ENCODE data around the gene C17orf50. TPM values are rescaled to one million over a fixed set of nuclear protein-coding genes. Genes with fewer than 3 reads are reported as not detected.

C17orf50 gene
- not detected for polyA plus RNA-seq (ENCODE audit: insufficient read length in 3 of 3)

DNA sequence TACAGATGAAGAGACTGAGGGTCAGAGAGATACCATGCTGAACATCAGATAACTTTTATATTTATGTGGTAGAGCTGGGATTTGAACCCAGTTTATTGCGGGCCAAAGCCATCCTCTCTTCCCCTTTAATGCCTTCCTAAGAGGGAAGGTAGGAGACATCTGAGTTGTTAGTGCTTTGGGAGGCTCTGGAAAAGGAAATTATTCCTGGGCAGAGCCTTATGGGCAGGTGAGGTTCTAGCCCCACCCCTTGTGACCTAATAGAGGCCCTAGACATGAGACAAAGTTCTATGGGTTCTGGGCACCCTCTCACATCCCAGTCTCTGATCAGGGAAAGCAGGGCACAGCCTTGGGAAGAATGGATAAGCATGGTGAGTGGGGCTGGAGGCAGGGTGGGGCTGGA lies at the start of gene C17orf50:
Gene C17orf50 (plus strand): TSS at position 301 of the 400 bp plus-strand sequence. CDS start 55 bp downstream, at position 356.
- no peak for DNase-seq (ENCODE audit: low read depth in 3 of 3, low spot score in 2 of 3)

DNA sequence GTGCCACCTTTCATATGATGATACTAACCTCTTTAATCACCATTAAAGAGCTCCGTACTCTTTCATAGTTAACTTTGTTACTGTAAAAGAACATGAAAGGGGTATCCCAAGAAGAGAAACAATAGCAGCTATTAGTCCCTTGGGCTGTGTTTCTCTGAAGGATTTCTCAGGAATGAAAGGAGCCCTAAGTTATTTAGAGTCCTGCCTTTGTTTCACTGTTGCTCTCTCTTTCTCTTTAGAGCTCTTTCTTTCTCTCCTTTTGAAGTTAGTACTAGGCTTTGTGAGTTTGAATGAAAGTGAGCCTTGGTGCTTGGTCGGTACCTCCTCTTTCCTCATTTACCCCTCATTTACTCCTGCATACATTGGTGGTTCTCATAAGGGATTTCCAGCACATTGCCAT lies 49.7 kb upstream of the C17orf50 start:
- DNase-seq (ENCODE audit: low read depth in 3 of 3, low spot score in 2 of 3), result no peak

DNA sequence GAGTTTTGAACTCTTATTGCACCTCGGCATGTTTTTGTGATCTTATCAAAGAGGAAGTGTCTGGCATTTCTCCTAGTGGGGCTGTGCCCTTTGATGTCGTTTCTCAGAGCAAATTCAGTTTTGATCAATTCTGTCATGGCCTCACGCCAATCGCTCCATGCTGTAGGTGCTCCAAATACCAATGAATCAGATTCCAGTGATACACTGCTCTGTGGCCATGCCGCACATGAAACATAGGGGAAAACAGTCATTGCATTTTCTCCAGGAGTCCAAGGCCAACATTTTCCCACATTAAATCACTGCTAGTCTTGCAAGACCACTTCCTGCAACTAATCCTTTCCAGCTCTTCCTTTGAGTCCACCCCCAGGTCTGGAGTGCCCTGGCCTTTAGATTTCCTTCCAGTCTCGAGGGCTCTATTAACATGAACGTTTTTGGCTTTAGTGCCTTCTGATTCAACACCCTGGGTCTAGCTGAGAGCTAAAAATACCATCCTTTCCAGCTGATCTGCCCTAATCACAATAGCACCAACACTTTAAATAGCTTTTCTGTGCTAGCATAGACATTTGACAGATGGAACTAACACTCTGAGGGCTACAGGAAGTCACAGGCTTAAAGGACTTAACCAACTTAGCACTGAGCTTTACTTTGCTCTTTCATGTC lies 47.5 kb upstream of the C17orf50 start:
- peak in 1 of 3 donors; percentile 56 for DNase-seq (ENCODE audit: low read depth in 3 of 3, low spot score in 2 of 3)

DNA sequence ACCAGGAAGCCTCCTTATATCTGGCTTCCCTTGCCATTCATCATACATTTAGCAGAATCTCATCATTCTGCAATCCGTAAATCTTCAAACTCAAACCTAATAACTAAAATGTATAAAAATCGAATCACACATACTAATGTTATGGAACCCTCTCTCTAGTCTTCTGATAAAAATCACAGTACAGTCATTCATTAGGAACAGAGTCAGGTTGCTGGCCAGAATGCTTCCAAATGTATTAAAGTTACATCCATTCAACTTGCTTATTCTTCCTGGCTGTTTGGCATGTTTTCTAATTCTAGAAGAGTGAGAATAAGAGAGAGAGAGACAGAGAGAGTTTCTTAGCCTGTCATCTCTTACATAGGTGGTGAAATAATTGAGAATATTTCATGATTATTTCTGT lies 45.7 kb upstream of the C17orf50 start:
- no peak for DNase-seq (ENCODE audit: low read depth in 3 of 3, low spot score in 2 of 3)

DNA sequence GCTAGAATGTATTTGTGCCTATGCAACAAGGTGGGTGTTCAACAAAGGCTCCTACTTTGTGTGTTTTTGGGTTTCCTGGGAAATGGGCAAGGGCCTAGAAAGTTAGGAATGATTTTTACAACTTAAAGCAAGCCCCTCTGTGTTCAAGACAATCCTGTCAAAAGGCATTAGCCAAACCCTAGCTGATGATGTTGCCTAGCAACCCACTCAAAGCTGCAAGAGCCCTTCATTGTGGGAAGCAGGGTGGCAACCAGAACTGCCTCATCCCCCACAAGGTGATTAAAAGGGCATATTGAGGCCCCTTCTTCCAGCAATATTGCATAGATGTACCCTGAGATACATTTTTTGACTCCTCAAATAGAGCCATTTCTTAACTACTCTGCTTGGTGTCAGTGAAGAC lies 45.3 kb upstream of the C17orf50 start:
- no peak for DNase-seq (ENCODE audit: low read depth in 3 of 3, low spot score in 2 of 3)

DNA sequence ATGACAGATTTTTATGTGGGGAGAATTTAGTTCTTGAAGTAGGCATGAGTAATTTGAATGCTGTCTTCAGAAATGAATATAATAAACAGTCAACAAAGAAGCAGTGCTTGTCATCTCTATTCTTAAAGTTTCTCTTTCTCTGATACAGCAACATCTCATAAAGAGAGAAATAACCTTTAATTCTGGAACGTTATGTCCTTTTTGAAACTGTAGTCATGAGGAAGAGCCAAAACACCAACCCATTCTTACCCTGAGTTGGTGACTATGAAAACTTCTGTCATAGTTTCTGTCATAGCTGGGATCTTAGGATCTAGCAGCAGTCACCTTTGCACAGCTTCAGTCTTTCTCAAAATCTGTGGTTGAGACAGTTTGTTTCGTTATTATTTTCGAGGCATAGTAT lies 44.5 kb upstream of the C17orf50 start:
- no peak for DNase-seq (ENCODE audit: low read depth in 3 of 3, low spot score in 2 of 3)

DNA sequence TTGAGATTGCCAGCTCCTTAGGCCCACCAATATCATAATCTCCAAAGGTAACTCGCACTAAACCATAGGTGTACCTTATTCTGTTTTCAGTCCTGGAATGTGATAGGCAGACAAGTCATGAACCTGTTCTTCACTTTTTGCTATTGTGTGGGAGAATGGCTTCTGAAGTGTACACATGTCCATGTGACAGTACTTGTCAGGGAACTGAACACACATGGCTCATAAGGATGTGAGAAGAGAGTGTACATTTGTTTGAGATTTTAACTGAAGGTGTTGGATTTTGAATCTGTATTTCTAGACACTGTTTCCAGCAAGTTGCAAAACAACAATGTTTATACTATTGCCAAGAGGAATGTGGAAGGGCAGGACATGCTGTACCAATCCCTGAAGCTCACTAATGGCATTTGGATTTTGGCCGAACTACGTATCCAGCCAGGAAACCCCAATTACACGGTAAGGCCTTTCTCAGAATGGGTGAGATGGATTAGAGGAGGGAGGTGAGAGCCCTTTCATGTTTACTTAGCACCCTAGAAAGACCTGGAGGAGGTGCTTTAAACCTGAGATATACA lies 43.7 kb upstream of the C17orf50 start:
- DNase-seq (ENCODE audit: low read depth in 3 of 3, low spot score in 2 of 3), result no peak

DNA sequence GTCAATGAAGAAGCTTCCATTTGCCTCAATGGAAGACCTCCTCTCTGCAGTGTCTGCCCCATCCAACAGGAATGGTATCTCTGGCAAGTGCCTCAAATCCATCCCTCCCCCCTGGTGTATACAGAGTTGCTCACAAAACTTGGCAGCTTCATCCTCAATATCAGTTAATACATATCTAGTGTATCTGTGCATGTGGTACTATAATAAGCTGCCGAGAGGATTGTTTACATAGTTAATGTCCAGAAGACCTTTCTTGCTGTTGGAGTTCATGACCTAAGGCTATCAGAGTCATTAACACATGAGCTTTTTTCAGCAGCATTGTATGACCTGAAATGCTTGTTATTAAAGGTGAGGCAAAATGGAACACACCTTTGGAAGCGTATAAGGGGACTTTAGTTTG lies 43.2 kb upstream of the C17orf50 start:
- DNase-seq (ENCODE audit: low read depth in 3 of 3, low spot score in 2 of 3), result no peak

DNA sequence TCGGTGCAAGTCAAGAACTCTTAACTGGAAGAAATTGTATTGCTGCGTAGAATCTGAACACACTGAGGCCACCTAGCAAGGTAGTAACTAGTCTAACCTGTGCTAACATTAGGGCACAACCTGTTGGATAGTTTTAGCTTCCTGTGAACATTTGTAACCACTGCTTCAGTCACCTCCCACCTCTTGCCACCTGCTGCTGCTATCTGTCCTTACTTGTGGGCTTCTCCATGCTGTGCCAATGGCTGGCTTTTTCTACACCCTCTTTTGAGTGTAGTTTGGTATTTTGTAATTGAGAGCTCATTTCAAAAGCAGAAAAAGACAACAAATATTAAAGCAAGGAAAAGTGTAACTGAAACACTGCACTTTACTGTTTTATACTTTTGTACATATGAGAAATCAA lies 37.0 kb upstream of the C17orf50 start:
- no peak for DNase-seq (ENCODE audit: low read depth in 3 of 3, low spot score in 2 of 3)

DNA sequence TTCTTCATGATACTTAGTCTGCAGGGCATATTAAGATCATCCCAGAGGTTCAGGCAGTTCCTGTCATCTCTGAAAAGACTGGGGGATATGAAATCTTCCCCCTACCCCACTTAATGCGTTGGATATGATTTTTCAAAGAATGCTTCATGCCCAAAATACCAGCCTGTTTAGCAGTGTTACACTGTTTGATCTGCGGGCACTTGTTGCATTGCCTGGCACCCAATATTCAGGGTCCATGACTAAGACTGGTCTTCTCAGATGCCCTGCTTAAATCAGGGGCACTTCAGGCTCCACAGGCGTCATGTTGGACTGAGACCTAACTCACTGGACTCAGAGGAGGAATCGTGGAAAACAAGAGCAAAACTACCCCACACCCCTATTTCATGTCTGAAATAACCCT lies 35.6 kb upstream of the C17orf50 start:
- DNase-seq (ENCODE audit: low read depth in 3 of 3, low spot score in 2 of 3), result no peak

DNA sequence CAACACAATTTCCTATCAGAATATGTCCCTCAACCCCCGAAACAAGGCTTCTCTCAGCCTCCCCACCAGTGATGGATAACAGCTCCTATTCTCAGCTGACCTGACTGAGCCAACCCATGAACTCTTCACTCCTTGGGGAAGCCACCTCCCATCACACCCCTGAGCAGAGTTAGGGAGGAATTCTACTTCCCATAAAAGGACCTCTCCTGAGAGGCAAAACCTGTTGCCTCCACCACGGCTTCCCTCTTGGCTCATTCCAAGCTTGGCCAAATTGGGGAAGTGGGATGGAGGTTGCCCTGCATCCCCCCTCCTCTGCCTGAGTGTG lies 34.9 kb upstream of the C17orf50 start:
- DNase-seq (ENCODE audit: low read depth in 3 of 3, low spot score in 2 of 3), result no peak

DNA sequence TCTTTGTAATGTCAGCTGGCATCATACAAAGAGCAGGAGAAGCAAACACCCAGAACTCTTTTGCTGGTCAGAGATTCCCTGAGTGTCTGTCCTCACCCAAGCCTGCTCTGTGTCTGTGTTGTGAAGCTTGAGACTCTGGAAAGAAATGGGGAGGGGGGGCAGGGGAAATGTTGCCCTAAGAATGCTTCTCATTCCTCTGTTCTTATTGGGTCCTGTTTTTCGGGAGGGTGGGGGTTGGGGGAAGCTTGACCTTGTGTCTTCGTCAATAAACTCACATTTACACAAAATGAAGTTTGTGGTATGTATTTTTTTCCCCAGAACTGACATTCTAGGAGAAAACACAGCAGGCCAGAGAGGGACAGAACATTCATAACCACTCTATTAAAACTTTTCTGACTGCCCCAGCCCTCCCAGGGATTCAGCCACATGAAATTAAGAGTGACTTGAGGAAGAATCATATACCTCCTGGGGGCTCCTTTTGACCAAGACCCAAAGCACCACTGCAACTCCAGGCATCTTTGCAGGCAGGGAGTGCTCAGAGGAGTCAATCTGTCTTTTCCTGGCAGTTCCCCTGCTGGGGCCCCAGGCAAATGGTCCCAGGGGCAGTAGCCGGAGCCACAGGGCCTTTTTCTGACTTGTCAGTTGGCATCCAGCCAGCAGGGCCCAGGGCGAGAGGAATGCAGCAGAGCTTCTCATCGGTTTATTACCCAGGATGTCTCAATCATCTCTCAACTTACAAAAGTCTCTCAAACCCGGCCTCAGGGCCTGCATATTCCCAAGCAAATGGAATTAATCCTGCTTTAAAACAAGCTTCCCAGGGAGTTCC lies 34.3 kb upstream of the C17orf50 start:
- peak in 1 of 3 donors; percentile 51 for DNase-seq (ENCODE audit: low read depth in 3 of 3, low spot score in 2 of 3)

DNA sequence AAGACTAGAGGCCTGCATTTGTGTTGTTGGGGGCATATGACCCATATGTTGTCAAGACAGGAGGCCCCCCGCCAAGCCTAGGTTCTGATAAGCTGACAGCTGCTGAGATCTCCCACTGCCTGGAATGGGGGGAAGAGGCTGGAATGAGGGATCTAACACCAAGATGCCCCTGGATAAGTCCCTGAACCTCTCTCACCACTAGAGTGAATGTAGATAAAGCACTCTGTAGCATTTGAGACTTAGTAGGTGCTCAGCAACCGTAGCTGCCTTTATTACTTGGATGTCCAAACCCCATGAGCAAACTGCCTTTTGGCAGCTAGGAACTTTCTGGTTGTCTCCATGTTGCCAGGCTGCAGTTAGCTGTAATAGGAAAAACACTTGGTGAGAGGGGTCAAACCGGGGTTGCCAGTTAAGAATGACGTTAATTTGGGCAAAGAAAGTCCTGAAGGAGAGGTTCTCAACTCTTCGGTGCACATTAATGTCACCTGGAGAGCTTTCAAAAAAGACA lies 33.7 kb upstream of the C17orf50 start:
- DNase-seq (ENCODE audit: low read depth in 3 of 3, low spot score in 2 of 3), result no peak

DNA sequence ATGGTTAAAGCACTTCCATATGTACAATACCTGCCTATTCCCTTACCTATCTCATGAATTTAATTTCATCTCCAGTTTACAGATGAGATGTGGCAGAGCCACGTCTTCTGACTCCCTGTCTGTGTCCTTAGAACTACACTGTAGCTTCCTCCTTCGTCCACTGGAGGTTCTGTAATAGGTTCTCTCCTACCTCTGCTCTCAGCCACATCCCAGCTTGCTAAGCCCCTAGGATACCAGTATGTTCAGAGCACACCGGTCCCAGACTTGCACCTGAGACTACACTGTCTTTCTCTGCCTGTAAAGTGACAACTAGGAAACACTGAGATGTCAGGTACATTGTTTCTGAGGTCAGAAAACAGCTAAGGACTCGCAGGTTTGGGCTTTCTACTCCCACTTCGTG lies 33.1 kb upstream of the C17orf50 start:
- DNase-seq (ENCODE audit: low read depth in 3 of 3, low spot score in 2 of 3), result no peak

DNA sequence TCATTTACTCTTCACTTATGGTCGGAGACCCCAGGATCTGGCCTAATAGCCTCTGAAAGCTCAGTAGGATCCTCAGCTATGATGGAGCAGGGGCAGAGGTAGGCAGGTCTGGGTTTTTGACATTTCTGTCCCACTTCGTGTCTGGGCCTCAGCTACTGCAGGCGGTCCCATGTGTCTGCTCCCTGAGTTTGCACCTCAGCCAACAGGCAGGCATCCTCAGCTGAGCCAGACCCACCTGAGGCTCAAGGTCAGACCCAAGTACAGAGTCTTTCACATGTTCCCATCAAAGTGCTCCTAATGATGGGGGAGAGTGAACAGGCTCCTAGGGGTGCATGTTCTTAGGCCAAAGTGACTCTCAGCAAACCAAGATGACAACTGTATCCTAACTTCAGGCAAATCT lies 32.1 kb upstream of the C17orf50 start:
- DNase-seq (ENCODE audit: low read depth in 3 of 3, low spot score in 2 of 3), result no peak

DNA sequence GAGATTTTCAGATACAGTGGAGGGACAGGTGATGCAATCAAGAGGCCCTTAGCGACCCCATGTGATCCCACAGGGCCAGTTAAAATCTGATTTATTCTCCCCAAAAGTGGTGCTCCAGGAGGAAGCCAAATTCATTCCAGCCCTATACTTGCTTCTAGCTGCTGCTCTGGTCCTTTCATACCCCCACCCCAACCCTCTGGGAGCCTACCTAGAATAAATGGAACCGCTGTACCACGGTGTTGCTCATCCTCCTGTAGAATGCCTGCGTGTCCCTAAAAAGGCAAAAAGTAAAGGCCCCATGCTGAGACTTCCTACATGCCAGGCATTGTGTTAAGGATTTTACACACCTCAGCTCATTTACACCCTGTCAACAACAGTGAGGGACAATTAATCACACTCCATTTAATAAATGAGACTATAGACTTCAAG lies 31.3 kb upstream of the C17orf50 start:
- DNase-seq (ENCODE audit: low read depth in 3 of 3, low spot score in 2 of 3), result no peak

DNA sequence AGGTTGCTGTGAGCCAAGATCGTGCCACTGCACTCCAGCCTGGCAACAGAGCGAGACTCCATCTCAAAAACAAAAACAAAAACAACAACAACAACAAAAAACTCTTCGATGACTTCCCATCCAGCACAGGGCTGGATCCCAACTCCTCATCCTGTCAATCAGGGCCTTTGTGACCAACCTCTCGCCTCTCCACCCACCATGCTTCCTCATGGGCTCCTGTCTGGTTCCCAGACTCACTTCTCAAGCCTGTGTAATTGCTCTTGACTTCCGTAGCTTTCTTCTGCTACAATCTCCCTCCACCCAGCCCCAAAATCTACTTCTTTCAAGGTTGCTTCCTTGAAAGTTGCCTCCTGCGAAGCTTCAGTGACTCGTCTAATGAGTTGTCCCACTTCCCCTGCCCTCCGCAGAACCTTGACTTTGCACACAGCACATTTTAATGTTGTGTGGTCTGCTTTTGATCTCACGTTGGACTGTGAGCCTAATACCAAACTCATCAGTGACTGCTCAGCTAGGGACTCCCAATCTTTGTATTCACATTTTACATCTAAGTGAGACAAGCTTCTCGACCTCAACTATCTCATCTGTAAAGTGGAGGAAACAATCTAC lies 30.2 kb upstream of the C17orf50 start:
- no peak for DNase-seq (ENCODE audit: low read depth in 3 of 3, low spot score in 2 of 3)

DNA sequence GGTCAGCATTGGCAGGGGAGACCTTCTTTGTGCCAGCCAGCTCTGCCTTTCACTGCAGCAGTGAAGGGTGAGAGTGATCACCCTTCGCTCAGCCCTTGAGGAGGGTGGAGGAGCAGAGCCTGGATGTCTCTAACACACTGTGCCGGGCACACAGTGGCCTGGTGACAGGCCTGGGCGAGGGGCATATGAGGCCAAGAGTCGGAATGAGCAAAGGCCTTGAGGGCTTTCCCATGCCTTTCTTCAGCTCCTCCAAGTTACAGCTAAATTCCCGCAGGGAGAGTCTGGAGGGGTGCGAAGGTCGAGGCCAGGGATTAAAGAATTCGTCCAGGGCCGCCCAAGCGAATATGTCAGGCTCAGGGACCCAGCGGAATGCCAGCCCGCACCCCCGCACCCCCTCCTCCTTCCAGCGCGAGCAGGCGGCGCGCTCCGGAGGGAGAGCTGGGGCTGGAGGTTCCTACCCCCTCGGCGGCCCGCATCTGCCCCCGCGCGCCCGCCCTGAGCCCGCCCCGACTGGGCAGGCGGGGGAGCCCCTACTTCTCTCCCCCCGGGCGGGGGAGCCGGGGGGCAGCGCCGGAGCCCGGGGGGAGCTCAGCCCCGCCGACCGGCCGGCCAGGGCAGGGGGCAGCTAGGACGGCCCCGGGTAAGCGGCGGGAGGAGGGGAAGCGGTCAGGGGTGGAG lies 29.3 kb upstream of the C17orf50 start, which contains the start of gene RASL10B:
Gene RASL10B (plus strand): TSS at position 401 of the 678 bp plus-strand sequence. CDS start 3,546 bp downstream, outside the sequence.
- DNase-seq (ENCODE audit: low read depth in 3 of 3, low spot score in 2 of 3), result no peak

DNA sequence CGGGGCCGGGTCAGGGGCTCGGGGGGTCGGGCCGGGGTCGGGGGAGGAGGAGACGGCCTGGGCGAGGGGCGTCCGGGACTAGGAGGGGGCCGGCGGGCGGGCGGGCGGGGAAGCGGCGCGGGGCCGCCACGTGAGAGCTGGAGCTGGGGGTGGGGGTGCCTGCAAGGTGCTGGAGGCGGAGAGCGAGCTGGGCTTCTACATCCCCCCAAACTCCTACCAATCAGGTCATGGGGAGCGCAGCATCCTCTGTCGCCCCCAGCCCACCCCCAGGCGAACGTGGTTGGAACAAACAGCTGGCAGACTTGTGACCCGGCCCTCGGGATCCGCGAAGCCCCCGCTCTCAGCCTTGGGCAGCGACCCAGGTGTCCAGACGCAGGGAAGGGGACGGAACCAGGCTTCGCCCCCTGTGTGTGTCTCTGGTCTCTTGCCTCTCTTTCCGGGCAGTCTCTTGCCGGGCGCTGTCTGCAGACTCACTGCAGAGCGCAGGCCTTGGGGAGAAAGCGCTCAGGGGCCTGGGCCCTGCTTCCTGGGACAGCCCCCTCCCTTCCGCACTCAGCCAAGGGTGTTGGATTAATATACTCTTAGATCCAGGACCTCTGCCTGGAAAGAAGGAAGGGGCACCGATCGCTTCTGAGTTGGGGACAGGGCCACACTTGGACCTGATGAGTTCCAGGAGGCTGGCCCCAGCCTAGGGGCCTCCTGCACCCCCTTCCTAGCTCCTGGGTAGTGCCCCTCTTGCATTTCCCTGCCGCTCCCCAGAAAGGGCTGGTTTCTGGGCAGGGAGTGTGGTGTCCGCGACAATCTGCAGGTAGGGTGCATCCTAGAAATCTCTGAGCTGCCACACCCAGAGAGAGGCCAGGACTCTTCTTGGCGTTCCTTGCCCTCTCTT lies 28.5 kb upstream of the C17orf50 start:
- no peak for DNase-seq (ENCODE audit: low read depth in 3 of 3, low spot score in 2 of 3)

DNA sequence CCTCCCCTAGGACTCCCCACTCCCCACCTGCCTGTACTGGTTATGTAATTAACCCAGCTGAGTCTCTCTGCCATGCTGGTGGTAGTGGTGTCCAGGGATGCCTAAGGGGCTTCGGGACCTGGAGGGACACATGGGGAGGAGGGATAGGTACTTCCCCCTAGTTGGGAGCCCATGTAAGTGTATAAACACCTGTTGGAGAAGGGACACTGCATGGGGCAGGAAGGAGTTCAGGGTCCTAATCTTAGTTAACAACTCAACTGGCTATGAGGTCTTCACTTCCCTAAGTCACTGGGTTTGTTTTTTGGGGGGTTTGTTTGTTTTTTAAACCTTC lies 27.9 kb upstream of the C17orf50 start:
- DNase-seq (ENCODE audit: low read depth in 3 of 3, low spot score in 2 of 3), result no peak

Data from right renal cortex interstitium (tissue), 3 donors.